Fibroblast of lung (primary cell): ENCODE data around the gene PELI3. TPM values are rescaled to one million over a fixed set of nuclear protein-coding genes. Genes with fewer than 3 reads are reported as not detected.
"Not testable (repeated sequence)": the region's sequence is repeated elsewhere in the genome, so short reads cannot be mapped to it uniquely, and the experiment has no call there.

ENCODE experiments used
- DNase-seq, 2 donors: peaks; one replicate each; pipeline versions ENCODE4 v3.0.0 to v3.0.0-alpha.2; 2010; ENCODE audit warnings: low read depth in 2 of 2
- H2AFZ ChIP-seq: 2 replicates; pipeline ENCODE4 v1.5.1; 2012; ENCODE audit warnings: low read length, control low read depth, inconsistent platforms
- H3K27ac ChIP-seq: 2 replicates; pipeline ENCODE4 v1.5.1; 2011; ENCODE audit warnings: low read length, control low read depth; ENCODE audit not compliant: insufficient read depth
- H3K27me3 ChIP-seq: 2 replicates; pipeline ENCODE4 v1.5.1; 2011; ENCODE audit warnings: mild to moderate bottlenecking, low read length; ENCODE audit not compliant: control insufficient read depth, insufficient read depth
- H3K36me3 ChIP-seq: 2 replicates; pipeline ENCODE4 v1.5.1; 2011; ENCODE audit warnings: low read length; ENCODE audit not compliant: control insufficient read depth, insufficient read depth
- H3K4me1 ChIP-seq: 2 replicates; pipeline ENCODE4 v1.5.1; 2011; ENCODE audit warnings: low read length; ENCODE audit not compliant: control insufficient read depth, insufficient read depth; ENCODE audit errors: extremely low read depth
- H3K4me2 ChIP-seq: 2 replicates; pipeline ENCODE4 v1.5.1; 2011; ENCODE audit warnings: low read length, control low read depth; ENCODE audit not compliant: insufficient read depth; ENCODE audit errors: extremely low read depth
- H3K4me3 ChIP-seq, 4 experiments: fragments of 200-600 bp in 1 of 4; sonication (generic) in 1 of 4; replicated peaks in 1 of 4; 2 replicates each; pipeline ENCODE4 v1.5.1; 2011 to 2016; ENCODE audit warnings: low read length in 4 of 4, low read depth in 3 of 4, mild to moderate bottlenecking in 3 of 4, control low read depth in 2 of 4, inconsistent platforms in 1 of 4, mixed read lengths in 1 of 4; ENCODE audit not compliant: insufficient read depth in 1 of 4; ENCODE audit errors: control extremely low read depth in 1 of 4
- H3K79me2 ChIP-seq: 2 replicates; pipeline ENCODE4 v1.5.1; 2012; ENCODE audit warnings: mild to moderate bottlenecking, low read length, inconsistent platforms; ENCODE audit not compliant: control insufficient read depth, insufficient read depth
- H3K9ac ChIP-seq: 2 replicates; pipeline ENCODE4 v1.5.1; 2011; ENCODE audit warnings: mild to moderate bottlenecking, low read length, control low read depth; ENCODE audit not compliant: insufficient read depth
- H3K9me3 ChIP-seq: 2 replicates; pipeline ENCODE4 v1.5.1; 2012; ENCODE audit warnings: low read depth, low read length; ENCODE audit not compliant: control insufficient read depth, insufficient read depth
- H4K20me1 ChIP-seq: 2 replicates; pipeline ENCODE4 v1.5.1; 2011; ENCODE audit warnings: low read length; ENCODE audit not compliant: control insufficient read depth, insufficient read depth; ENCODE audit errors: extremely low read depth
- EZH2 ChIP-seq: IDR thresholded peaks from 2 replicates; pipeline ENCODE4 v1.5.1; 2012; ENCODE audit warnings: low read length, control low read depth, mild to moderate bottlenecking; ENCODE audit errors: missing control alignments
- polyA plus RNA-seq, 2 donors: library from polyadenylated mRNA; depleted of rRNA in 1 of 2; stranded (reverse) in 1 of 2; unstranded in 1 of 2; fragments of >200 nt; gene quantifications; 2 replicates each; pipeline ENCODE4 v1.2.1, GENCODE V29; 2011 to 2012; ENCODE audit warnings: missing spikeins in 1 of 2
- total RNA-seq: library from RNA; depleted of rRNA; stranded (reverse); fragments of >200 nt; gene quantifications from 2 replicates; pipeline ENCODE4 v1.2.1, GENCODE V29; 2014
- TF ChIP-seq, protein P1 (sequence below), 2 donors: IDR thresholded peaks in 1 of 2; conservative IDR thresholded peaks in 1 of 2; 1 replicate in 1 of 2; 2 replicates in 1 of 2; pipeline ENCODE4 v1.5.1; 2011 to 2012; ENCODE audit warnings: low read length in 2 of 2, control low read depth in 1 of 2, inconsistent platforms in 1 of 2, low read depth in 1 of 2, mild to moderate bottlenecking in 1 of 2

Gene PELI3
- total and polyA plus RNA-seq, 2 donors (not counting 1 experiment from before 2014, with no cell fraction given), result 5.0 to 20.3 TPM

GRCh38 chr11:66462010-66462409 lies 4.7 kb upstream of the PELI3 start:
- Histone ChIP-seq H3K36me3 (no peaks in the 10 kb centered on the region), H3K79me2 (no peaks in the 10 kb centered on the region), H2AFZ (no peak overlapping the region), H3K9me3 (no peaks in the 10 kb centered on the region), H3K4me3 (no peak overlapping the region), H4K20me1 (no peaks in the 10 kb centered on the region), H3K9ac (no peak overlapping the region), H3K4me2 (no peak overlapping the region), H3K27me3 (no peaks in the 10 kb centered on the region), H3K27ac (no peak overlapping the region), H3K4me1 (peaks cover 2% of the 10 kb centered on the region)
- no peak for DNase-seq
- TF ChIP-seq EZH2, result no peak
- TF ChIP-seq, protein P1, sequence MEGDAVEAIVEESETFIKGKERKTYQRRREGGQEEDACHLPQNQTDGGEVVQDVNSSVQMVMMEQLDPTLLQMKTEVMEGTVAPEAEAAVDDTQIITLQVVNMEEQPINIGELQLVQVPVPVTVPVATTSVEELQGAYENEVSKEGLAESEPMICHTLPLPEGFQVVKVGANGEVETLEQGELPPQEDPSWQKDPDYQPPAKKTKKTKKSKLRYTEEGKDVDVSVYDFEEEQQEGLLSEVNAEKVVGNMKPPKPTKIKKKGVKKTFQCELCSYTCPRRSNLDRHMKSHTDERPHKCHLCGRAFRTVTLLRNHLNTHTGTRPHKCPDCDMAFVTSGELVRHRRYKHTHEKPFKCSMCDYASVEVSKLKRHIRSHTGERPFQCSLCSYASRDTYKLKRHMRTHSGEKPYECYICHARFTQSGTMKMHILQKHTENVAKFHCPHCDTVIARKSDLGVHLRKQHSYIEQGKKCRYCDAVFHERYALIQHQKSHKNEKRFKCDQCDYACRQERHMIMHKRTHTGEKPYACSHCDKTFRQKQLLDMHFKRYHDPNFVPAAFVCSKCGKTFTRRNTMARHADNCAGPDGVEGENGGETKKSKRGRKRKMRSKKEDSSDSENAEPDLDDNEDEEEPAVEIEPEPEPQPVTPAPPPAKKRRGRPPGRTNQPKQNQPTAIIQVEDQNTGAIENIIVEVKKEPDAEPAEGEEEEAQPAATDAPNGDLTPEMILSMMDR (conservative IDR thresholded peaks at IDR 0.05 in 1 of 2, IDR thresholded peaks at IDR 0.05 in 1 of 2; ENCODE audit: low read depth in 1 of 2, low read length in 2 of 2), result no peak

- Histone ChIP-seq H2AFZ (no peak overlapping the region), H3K79me2 (no peaks in the 10 kb centered on the region), H3K9ac (no peak overlapping the region), H4K20me1 (no peaks in the 10 kb centered on the region), H3K4me3 (no peak overlapping the region), H3K9me3 (no peaks in the 10 kb centered on the region), H3K27me3 (no peaks in the 10 kb centered on the region), H3K36me3 (no peaks in the 10 kb centered on the region), H3K27ac (no peak overlapping the region), H3K4me2 (no peak overlapping the region), H3K4me1 (peaks cover 7% of the 10 kb centered on the region)
- TF ChIP-seq, protein P1 (conservative IDR thresholded peaks at IDR 0.05 in 1 of 2, IDR thresholded peaks at IDR 0.05 in 1 of 2; ENCODE audit: low read depth in 1 of 2, low read length in 2 of 2), result no peak
- TF ChIP-seq EZH2, result no peak
- DNase-seq, result no peak
Measured at GRCh38 chr11:66462911-66463310, 3.8 kb upstream of the PELI3 start.

DNA sequence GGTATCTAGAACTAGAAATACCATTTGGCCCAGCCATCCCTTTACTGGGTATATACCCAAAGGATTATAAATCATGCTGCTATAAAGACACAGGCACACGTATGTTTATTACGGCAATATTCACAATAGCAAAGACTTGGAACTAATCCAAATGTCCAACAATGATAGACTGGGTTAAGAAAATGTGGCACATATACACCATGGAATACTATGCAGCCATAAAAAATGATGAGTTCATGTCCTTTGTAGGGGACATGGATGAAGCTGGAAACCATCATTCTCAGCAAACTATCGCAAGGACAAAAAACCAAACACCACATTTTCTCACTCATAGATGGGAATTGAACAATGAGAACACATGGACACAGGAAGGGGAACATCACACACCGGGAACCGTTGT lies 2.6 kb upstream of the PELI3 start:
- not testable (repeated sequence) for H2AFZ ChIP-seq, H3K4me2 ChIP-seq, H3K27ac ChIP-seq, H3K36me3 ChIP-seq, H3K9me3 ChIP-seq, H3K4me3 ChIP-seq, H3K27me3 ChIP-seq, H4K20me1 ChIP-seq, H3K4me1 ChIP-seq, DNase-seq, H3K9ac ChIP-seq, H3K79me2 ChIP-seq
